ENCODE results near the gene GRAPL.
"Not testable (repeated sequence)": the region's sequence is repeated elsewhere in the genome, so short reads cannot be mapped to it uniquely, and the experiment has no call there.

GRAPL gene

DNA sequence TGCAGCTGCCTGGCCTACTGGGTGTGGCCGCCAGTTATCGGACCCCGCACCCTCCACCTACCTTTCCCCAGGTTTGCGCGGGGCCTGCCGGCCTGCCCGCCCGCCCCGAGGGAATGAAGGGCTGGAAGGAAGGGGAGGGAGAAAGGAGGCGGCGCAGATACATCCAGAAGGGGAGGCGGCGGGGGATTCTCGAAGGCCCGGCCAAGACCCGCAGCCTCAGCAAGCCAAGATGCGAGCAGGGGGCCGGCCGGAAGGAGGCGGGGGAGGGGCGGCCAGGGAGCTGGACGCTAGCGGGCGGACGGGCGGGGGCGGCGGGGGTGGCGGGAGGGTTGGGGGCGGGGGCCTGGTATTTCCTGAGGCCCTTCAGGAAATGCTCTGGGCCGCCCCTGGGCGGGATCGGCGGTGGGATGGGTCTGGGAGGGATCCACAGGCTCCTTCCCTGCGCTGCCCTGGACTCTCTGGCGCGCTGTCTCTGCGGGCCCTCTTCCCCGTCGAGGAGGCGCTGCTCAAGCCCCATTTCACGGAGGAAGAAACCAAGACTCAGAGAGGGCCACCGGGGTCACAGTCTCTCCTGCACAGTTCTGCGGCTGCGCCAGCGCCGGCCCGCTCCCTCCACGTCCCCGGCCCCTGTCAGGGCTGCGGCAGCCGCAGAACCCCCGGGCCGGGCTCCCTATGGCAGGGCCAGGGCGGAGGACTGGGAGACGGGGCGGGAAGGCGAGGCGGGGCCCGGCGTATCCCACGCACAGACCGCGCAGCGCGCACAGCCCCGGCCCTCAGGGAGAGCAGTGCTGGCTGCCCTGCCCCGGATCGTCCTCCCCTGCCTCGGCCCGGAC is 35.2 kb downstream of the GRAPL start:
- not testable (repeated sequence) for H3K36me3 ChIP-seq (ENCODE audit: control insufficient read depth, insufficient read depth, low read length); H3K9me3 ChIP-seq (ENCODE audit: control insufficient read depth, low read length); H3K27ac ChIP-seq (ENCODE audit: low read depth, low read length, severe bottlenecking); H3K4me3 ChIP-seq (ENCODE audit: extremely low read depth, insufficient read depth, low read length, poor library complexity, severe bottlenecking); H3K4me1 ChIP-seq (ENCODE audit: control insufficient read depth, insufficient read depth, low read length, poor library complexity, severe bottlenecking)
- WGBS, 2 experiments (ENCODE audit: insufficient coverage in 2 of 2): no CpG with 5 or more reads among the region's 71 CpGs

DNA sequence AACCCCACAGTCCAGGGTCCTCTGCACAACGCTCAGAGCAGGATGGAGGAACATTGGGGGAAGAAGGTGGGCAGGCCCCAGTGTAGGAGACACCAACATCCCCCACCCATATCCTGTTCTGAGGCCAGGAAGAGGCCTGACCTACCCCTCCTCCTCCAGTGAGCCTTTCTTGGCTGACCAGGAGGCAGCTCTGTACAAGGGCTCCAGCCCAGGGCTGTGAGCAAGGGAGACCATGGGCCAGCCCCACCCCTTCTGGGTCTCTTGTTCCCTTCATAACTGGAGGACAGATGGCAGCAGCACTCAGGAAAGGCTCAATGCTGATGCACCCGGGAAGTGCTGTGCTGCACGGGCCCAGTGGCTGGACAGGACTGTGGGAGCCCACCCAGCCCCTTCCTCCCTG is 47.0 kb downstream of the GRAPL start:
- H3K4me3 ChIP-seq (ENCODE audit: extremely low read depth, insufficient read depth, low read length, poor library complexity, severe bottlenecking); H3K4me1 ChIP-seq (ENCODE audit: control insufficient read depth, insufficient read depth, low read length, poor library complexity, severe bottlenecking); H3K9me3 ChIP-seq (ENCODE audit: control insufficient read depth, low read length); H3K36me3 ChIP-seq (ENCODE audit: control insufficient read depth, insufficient read depth, low read length); H3K27ac ChIP-seq (ENCODE audit: low read depth, low read length, severe bottlenecking): not testable (repeated sequence)
- WGBS, 2 experiments (ENCODE audit: insufficient coverage in 2 of 2): no CpG with 5 or more reads among the region's 3 CpGs

DNA sequence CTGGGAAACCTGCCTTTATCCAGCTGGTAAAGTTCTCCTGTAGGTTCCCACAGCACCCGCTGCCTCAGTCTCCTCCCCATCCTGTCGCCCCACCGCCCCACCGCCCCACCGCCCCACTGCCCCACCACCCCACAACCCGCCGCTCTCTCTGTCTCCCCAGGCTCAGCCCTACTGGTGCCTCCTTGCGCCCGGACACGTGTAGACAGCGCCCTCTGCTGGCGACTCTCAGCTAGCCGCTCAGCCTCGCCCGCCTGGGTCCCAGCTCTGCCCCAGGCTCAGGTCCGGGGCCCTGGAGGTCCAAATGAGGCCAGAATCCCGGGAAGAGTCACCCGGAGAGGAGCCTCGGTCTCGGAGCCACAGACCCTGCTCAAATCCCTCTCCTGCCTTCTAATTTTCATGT is 48.0 kb downstream of the GRAPL start:
- WGBS, 2 experiments (ENCODE audit: insufficient coverage in 2 of 2): no CpG with 5 or more reads among the region's 20 CpGs

DNA sequence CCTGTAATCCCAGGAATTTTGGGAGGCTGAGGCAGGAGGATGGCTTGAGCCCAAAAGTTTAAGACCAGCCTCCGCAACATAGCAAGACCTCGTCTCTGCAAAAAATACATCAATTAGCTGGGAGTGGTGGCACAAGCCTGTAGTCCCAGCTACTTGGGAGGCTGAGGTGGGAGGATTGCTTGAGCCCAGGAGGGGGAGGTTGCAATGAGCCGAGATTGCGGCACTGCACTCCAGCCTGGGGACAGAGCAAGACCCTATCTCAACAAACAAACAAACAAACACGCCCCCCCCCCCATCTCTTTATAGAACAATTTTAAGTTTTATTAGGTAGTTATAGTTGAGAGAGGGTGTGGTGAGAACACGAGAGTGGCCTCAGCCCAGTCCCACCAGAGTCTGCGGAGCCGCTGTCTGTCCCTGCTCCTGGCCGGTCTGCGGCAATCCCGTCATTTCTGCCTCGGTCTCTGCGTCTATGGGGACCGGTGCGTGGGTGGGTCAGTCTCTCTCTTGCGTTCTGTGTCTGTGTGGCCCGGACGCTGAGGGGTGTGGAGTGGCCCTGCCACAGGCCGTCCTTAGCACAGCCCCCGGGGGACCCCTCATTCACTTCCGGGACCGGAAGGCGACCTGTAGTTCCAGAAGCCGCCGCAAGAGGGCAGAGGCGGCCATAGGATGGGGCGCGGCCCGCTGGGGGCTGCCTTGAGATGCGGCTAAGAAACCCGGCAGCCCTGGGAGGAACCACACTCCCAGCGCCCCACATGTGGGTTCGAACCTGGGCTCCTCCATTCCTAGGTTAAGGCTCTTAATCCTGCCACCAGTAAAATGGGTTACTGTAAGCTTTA is 53.9 kb downstream of the GRAPL start:
- not testable (repeated sequence) for H3K4me3 ChIP-seq (ENCODE audit: extremely low read depth, insufficient read depth, low read length, poor library complexity, severe bottlenecking); H3K9me3 ChIP-seq (ENCODE audit: control insufficient read depth, low read length); H3K4me1 ChIP-seq (ENCODE audit: control insufficient read depth, insufficient read depth, low read length, poor library complexity, severe bottlenecking); H3K27ac ChIP-seq (ENCODE audit: low read depth, low read length, severe bottlenecking); H3K36me3 ChIP-seq (ENCODE audit: control insufficient read depth, insufficient read depth, low read length)
- no CpG with 5 or more reads among the region's 33 CpGs for WGBS, 2 experiments (ENCODE audit: insufficient coverage in 2 of 2)

More for the DNA sequence above, 48.0 kb downstream of the GRAPL start:
- H3K4me3 ChIP-seq (ENCODE audit: extremely low read depth, insufficient read depth, low read length, poor library complexity, severe bottlenecking); H3K27ac ChIP-seq (ENCODE audit: low read depth, low read length, severe bottlenecking); H3K9me3 ChIP-seq (ENCODE audit: control insufficient read depth, low read length); H3K4me1 ChIP-seq (ENCODE audit: control insufficient read depth, insufficient read depth, low read length, poor library complexity, severe bottlenecking); H3K36me3 ChIP-seq (ENCODE audit: control insufficient read depth, insufficient read depth, low read length): not testable (repeated sequence)

DNA sequence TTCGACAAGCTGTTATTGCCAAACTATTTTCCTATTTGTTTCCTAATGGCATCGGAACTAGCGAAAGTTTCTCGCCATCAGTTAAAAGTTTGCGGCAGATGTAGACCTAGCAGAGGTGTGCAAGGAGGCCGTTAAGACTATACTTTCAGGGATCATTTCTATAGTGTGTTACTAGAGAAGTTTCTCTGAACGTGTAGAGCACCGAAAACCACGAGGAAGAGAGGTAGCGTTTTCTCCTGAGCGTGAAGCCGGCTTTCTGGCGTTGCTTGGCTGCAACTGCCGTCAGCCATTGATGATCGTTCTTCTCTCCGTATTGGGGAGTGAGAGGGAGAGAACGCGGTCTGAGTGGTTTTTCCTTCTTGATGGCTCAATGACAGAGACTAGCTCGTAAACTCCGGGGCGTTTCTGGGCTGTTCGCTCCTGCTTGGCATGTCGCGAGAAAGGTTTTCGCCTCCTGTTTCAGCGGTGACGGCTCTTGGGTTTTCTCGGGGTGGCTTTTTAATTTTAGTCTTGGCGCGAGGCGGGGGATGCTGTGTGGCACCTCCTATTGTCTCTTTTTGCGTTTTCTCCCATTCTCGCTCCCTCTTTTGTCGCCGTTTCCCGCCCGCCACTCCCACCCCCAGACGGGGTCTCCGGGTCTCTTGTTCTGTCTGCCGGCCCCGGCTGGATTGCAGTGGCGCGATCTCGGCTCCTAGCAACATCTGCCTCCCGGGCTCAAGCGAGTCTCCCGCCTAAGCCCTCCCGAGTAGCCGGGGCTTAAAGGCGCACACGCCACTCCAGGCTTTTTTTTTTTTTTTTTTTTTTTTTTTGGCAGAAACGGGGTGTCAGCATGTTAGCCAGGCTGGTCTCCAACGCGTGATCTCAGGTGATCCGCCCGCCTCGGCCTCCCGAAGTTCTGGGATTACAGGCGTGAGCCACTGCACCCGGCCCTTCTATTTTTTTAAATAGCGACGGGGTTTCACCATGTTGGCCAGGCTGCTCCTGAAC is 60.8 kb downstream of the GRAPL start:
- not testable (repeated sequence) for H3K27ac ChIP-seq (ENCODE audit: low read depth, low read length, severe bottlenecking); H3K4me1 ChIP-seq (ENCODE audit: control insufficient read depth, insufficient read depth, low read length, poor library complexity, severe bottlenecking); H3K4me3 ChIP-seq (ENCODE audit: extremely low read depth, insufficient read depth, low read length, poor library complexity, severe bottlenecking); H3K9me3 ChIP-seq (ENCODE audit: control insufficient read depth, low read length); H3K36me3 ChIP-seq (ENCODE audit: control insufficient read depth, insufficient read depth, low read length)
- no CpG with 5 or more reads among the region's 62 CpGs for WGBS, 2 experiments (ENCODE audit: insufficient coverage in 2 of 2)

DNA sequence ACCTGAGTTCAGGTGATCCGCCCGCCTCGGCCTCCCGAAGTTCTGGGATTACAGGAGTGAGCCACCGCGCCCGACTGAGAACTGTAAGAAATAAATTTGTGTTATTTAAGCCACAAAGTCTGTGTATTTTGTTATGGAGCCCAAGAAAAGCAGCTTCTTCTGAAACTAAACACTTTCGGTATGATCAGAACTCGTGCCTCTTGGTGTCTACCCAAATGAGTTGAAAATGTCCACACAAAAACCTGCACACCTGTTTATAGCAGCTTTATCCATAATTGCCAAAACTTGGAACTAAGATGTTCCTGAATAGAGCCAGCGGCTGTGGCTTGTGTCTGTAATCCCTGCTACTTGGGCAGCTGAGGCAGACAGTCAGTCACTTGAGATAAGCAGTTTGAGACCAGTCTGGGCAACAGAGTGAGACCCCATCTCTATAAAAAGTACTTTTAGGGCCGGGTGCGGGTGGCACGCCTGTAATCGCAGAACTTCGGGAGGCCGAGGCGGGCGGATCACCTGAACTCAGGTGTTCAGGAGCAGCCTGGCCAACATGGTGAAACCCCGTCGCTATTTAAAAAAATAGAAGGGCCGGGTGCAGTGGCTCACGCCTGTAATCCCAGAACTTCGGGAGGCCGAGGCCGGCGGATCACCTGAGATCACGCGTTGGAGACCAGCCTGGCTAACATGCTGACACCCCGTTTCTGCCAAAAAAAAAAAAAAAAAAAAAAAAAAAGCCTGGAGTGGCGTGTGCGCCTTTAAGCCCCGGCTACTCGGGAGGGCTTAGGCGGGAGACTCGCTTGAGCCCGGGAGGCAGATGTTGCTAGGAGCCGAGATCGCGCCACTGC is 61.7 kb downstream of the GRAPL start:
- not testable (repeated sequence) for H3K9me3 ChIP-seq (ENCODE audit: control insufficient read depth, low read length); H3K4me3 ChIP-seq (ENCODE audit: extremely low read depth, insufficient read depth, low read length, poor library complexity, severe bottlenecking); H3K27ac ChIP-seq (ENCODE audit: low read depth, low read length, severe bottlenecking); H3K36me3 ChIP-seq (ENCODE audit: control insufficient read depth, insufficient read depth, low read length); H3K4me1 ChIP-seq (ENCODE audit: control insufficient read depth, insufficient read depth, low read length, poor library complexity, severe bottlenecking)
- WGBS, 2 experiments (ENCODE audit: insufficient coverage in 2 of 2): no CpG with 5 or more reads among the region's 39 CpGs

DNA sequence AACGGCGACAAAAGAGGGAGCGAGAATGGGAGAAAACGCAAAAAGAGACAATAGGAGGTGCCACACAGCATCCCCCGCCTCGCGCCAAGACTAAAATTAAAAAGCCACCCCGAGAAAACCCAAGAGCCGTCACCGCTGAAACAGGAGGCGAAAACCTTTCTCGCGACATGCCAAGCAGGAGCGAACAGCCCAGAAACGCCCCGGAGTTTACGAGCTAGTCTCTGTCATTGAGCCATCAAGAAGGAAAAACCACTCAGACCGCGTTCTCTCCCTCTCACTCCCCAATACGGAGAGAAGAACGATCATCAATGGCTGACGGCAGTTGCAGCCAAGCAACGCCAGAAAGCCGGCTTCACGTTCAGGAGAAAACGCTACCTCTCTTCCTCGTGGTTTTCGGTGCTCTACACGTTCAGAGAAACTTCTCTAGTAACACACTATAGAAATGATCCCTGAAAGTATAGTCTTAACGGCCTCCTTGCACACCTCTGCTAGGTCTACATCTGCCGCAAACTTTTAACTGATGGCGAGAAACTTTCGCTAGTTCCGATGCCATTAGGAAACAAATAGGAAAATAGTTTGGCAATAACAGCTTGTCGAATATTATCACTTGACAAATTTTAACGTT is 62.5 kb downstream of the GRAPL start:
- H3K36me3 ChIP-seq (ENCODE audit: control insufficient read depth, insufficient read depth, low read length); H3K4me1 ChIP-seq (ENCODE audit: control insufficient read depth, insufficient read depth, low read length, poor library complexity, severe bottlenecking); H3K4me3 ChIP-seq (ENCODE audit: extremely low read depth, insufficient read depth, low read length, poor library complexity, severe bottlenecking); H3K27ac ChIP-seq (ENCODE audit: low read depth, low read length, severe bottlenecking); H3K9me3 ChIP-seq (ENCODE audit: control insufficient read depth, low read length): not testable (repeated sequence)
- WGBS, 2 experiments (ENCODE audit: insufficient coverage in 2 of 2): no CpG with 5 or more reads among the region's 36 CpGs

DNA sequence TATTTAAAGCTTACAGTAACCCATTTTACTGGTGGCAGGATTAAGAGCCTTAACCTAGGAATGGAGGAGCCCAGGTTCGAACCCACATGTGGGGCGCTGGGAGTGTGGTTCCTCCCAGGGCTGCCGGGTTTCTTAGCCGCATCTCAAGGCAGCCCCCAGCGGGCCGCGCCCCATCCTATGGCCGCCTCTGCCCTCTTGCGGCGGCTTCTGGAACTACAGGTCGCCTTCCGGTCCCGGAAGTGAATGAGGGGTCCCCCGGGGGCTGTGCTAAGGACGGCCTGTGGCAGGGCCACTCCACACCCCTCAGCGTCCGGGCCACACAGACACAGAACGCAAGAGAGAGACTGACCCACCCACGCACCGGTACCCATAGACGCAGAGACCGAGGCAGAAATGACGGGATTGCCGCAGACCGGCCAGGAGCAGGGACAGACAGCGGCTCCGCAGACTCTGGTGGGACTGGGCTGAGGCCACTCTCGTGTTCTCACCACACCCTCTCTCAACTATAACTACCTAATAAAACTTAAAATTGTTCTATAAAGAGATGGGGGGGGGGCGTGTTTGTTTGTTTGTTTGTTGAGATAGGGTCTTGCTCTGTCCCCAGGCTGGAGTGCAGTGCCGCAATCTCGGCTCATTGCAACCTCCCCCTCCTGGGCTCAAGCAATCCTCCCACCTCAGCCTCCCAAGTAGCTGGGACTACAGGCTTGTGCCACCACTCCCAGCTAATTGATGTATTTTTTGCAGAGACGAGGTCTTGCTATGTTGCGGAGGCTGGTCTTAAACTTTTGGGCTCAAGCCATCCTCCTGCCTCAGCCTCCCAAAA is 69.2 kb downstream of the GRAPL start:
- not testable (repeated sequence) for H3K27ac ChIP-seq (ENCODE audit: low read depth, low read length, severe bottlenecking); H3K9me3 ChIP-seq (ENCODE audit: control insufficient read depth, low read length); H3K4me1 ChIP-seq (ENCODE audit: control insufficient read depth, insufficient read depth, low read length, poor library complexity, severe bottlenecking); H3K4me3 ChIP-seq (ENCODE audit: extremely low read depth, insufficient read depth, low read length, poor library complexity, severe bottlenecking); H3K36me3 ChIP-seq (ENCODE audit: control insufficient read depth, insufficient read depth, low read length)
- WGBS, 2 experiments (ENCODE audit: insufficient coverage in 2 of 2): no CpG with 5 or more reads among the region's 33 CpGs

DNA sequence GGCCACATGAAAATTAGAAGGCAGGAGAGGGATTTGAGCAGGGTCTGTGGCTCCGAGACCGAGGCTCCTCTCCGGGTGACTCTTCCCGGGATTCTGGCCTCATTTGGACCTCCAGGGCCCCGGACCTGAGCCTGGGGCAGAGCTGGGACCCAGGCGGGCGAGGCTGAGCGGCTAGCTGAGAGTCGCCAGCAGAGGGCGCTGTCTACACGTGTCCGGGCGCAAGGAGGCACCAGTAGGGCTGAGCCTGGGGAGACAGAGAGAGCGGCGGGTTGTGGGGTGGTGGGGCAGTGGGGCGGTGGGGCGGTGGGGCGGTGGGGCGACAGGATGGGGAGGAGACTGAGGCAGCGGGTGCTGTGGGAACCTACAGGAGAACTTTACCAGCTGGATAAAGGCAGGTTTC is 75.1 kb downstream of the GRAPL start:
- not testable (repeated sequence) for H3K27ac ChIP-seq (ENCODE audit: low read depth, low read length, severe bottlenecking); H3K4me3 ChIP-seq (ENCODE audit: extremely low read depth, insufficient read depth, low read length, poor library complexity, severe bottlenecking); H3K36me3 ChIP-seq (ENCODE audit: control insufficient read depth, insufficient read depth, low read length); H3K9me3 ChIP-seq (ENCODE audit: control insufficient read depth, low read length); H3K4me1 ChIP-seq (ENCODE audit: control insufficient read depth, insufficient read depth, low read length, poor library complexity, severe bottlenecking)
- no CpG with 5 or more reads among the region's 20 CpGs for WGBS, 2 experiments (ENCODE audit: insufficient coverage in 2 of 2)
